ENCODE data around the gene SEC16A.

DNA sequence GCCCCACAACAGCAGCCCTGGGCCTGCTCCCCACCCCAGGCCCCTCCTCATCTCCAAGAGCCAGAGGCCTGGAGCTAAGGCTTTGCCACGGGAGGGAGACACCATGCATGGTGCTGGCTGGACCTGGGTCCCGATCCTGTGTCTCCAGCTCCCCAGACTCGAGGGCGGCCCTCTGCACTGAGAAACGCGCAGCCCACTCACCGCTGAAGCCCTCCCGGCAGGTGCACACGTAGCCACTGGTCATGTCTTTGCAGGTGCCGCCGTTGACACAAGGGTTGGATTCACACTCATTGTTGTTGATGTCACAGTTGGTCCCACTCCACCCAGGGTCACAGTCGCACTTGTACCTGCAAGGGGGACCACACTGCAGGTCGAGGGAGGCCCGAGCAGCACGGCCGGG, 30.4 kb upstream of the SEC16A start:
- TF ChIP-seq, protein P1, sequence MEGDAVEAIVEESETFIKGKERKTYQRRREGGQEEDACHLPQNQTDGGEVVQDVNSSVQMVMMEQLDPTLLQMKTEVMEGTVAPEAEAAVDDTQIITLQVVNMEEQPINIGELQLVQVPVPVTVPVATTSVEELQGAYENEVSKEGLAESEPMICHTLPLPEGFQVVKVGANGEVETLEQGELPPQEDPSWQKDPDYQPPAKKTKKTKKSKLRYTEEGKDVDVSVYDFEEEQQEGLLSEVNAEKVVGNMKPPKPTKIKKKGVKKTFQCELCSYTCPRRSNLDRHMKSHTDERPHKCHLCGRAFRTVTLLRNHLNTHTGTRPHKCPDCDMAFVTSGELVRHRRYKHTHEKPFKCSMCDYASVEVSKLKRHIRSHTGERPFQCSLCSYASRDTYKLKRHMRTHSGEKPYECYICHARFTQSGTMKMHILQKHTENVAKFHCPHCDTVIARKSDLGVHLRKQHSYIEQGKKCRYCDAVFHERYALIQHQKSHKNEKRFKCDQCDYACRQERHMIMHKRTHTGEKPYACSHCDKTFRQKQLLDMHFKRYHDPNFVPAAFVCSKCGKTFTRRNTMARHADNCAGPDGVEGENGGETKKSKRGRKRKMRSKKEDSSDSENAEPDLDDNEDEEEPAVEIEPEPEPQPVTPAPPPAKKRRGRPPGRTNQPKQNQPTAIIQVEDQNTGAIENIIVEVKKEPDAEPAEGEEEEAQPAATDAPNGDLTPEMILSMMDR (IDR thresholded peaks at IDR 0.05; ENCODE audit: low read depth, low read length, missing input control) = no peak
- no peak for TF ChIP-seq JUND (IDR thresholded peaks at IDR 0.05)
- TF ChIP-seq MAX (IDR thresholded peaks at IDR 0.05) = no peak
- no peak for TF ChIP-seq GABPA (IDR thresholded peaks at IDR 0.05 in 1 of 2, conservative IDR thresholded peaks at IDR 0.05 in 1 of 2)
- no peak for TF ChIP-seq SP1 (IDR thresholded peaks at IDR 0.05)
- no peak for TF ChIP-seq YY1 (IDR thresholded peaks at IDR 0.05)
- TF ChIP-seq, protein P2, sequence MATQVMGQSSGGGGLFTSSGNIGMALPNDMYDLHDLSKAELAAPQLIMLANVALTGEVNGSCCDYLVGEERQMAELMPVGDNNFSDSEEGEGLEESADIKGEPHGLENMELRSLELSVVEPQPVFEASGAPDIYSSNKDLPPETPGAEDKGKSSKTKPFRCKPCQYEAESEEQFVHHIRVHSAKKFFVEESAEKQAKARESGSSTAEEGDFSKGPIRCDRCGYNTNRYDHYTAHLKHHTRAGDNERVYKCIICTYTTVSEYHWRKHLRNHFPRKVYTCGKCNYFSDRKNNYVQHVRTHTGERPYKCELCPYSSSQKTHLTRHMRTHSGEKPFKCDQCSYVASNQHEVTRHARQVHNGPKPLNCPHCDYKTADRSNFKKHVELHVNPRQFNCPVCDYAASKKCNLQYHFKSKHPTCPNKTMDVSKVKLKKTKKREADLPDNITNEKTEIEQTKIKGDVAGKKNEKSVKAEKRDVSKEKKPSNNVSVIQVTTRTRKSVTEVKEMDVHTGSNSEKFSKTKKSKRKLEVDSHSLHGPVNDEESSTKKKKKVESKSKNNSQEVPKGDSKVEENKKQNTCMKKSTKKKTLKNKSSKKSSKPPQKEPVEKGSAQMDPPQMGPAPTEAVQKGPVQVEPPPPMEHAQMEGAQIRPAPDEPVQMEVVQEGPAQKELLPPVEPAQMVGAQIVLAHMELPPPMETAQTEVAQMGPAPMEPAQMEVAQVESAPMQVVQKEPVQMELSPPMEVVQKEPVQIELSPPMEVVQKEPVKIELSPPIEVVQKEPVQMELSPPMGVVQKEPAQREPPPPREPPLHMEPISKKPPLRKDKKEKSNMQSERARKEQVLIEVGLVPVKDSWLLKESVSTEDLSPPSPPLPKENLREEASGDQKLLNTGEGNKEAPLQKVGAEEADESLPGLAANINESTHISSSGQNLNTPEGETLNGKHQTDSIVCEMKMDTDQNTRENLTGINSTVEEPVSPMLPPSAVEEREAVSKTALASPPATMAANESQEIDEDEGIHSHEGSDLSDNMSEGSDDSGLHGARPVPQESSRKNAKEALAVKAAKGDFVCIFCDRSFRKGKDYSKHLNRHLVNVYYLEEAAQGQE (IDR thresholded peaks at IDR 0.05) = no peak

Data from liver (tissue), 3 donors.